Measurements from ENCODE around the gene CKMT2.

DNA sequence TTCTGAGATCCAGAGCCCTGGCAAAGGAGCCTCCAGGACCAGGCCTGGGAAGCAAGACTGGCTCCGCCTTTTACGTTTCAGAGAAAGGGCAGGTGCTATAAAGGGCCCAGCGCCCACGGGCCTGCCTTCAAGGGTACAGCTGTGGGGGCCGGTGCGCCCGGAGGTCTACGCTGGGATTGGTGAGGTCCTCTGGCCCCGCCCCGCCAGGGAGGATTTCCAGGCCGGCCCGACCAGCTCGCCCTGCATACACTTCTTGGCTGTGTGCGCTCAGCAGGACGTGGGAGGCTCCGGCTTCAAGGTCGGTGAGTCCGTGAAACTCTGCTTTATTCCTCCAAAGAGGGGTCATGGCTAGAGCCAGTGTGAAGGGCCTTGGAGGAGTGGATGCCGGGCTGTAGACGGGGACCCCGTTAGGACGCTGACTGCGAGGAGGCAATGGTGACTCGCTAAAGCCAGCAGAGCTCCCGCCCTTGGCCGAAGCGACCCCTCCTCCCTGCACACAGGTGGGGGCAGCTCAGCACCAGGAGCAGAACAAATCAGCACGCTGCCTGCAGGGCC is at the start of gene CKMT2:
- TF ChIP-seq, protein P1, sequence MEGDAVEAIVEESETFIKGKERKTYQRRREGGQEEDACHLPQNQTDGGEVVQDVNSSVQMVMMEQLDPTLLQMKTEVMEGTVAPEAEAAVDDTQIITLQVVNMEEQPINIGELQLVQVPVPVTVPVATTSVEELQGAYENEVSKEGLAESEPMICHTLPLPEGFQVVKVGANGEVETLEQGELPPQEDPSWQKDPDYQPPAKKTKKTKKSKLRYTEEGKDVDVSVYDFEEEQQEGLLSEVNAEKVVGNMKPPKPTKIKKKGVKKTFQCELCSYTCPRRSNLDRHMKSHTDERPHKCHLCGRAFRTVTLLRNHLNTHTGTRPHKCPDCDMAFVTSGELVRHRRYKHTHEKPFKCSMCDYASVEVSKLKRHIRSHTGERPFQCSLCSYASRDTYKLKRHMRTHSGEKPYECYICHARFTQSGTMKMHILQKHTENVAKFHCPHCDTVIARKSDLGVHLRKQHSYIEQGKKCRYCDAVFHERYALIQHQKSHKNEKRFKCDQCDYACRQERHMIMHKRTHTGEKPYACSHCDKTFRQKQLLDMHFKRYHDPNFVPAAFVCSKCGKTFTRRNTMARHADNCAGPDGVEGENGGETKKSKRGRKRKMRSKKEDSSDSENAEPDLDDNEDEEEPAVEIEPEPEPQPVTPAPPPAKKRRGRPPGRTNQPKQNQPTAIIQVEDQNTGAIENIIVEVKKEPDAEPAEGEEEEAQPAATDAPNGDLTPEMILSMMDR (IDR thresholded peaks at IDR 0.05), result no peak
- TF ChIP-seq ZFX (IDR thresholded peaks at IDR 0.05; ENCODE audit: borderline replicate concordance), result no peak

Data from 22Rv1 (cell line).